Suprapubic skin (tissue), 4 donors: ENCODE results near the gene BBC3.

Experiments used
- CTCF ChIP-seq, 2 donors: fragments of 200-600 bp in 1 of 2; fragments of 450-650 bp in 1 of 2; sonication (generic) in 1 of 2; IDR thresholded peaks; one replicate each; pipeline ENCODE4 v1.5.1; 2016 to 2019; ENCODE audit warnings: antibody characterized with exemption in 2 of 2, mild to moderate bottlenecking in 1 of 2, moderate library complexity in 1 of 2
- EP300 ChIP-seq: sonication (generic); formaldehyde crosslinking; IDR thresholded peaks from one replicate; pipeline ENCODE4 v1.6.1; 2017; ENCODE audit warnings: antibody characterized with exemption
- POLR2A ChIP-seq, 2 donors: fragments of 450-650 bp; IDR thresholded peaks; one replicate each; pipeline ENCODE4 v1.6.1; 2017; ENCODE audit warnings: antibody characterized with exemption in 2 of 2, mild to moderate bottlenecking in 2 of 2, moderate library complexity in 2 of 2
- POLR2AphosphoS5 ChIP-seq, 3 donors: sonication (generic); formaldehyde crosslinking; IDR thresholded peaks; one replicate each; pipeline ENCODE4 v1.6.1; 2017; ENCODE audit warnings: antibody characterized with exemption in 3 of 3

- TF ChIP-seq CTCF (IDR thresholded peaks at IDR 0.05) (peak in 1 of 2 donors; percentile 20), POLR2A (IDR thresholded peaks at IDR 0.05) (no peak), POLR2AphosphoS5 (IDR thresholded peaks at IDR 0.05) (no peak), EP300 (no peak)
These were observed 49.3 kb upstream of the BBC3 start for GRCh38 chr19:47280183-47280797.
